H9 (cell line): Measurements from ENCODE around the gene MGAM2. TPM values are rescaled to one million over a fixed set of nuclear protein-coding genes. Genes with fewer than 3 reads are reported as not detected.
"Not testable (repeated sequence)": the region's sequence is repeated elsewhere in the genome, so short reads cannot be mapped to it uniquely, and the experiment has no call there.

Experiments used
- DNase-seq: peaks from one replicate; pipeline ENCODE4 v3.0.0-alpha.2; 2017
- H2AFZ ChIP-seq: one replicate; pipeline ENCODE4 v1.6.1; 2013; ENCODE audit warnings: mild to moderate bottlenecking, low read length, control low read depth, moderate library complexity
- H2AK5ac ChIP-seq: 2 replicates; pipeline ENCODE4 v1.6.1; 2013; ENCODE audit warnings: low read length, control low read depth, mixed read lengths; ENCODE audit not compliant: insufficient read length
- H2BK120ac ChIP-seq: one replicate; pipeline ENCODE4 v1.6.1; 2013; ENCODE audit warnings: low read depth, mild to moderate bottlenecking, low read length, control low read depth, inconsistent platforms; ENCODE audit not compliant: poor library complexity, severe bottlenecking
- H2BK12ac ChIP-seq: 2 replicates; pipeline ENCODE4 v1.6.1; 2013; ENCODE audit warnings: low read length, control low read depth, mixed read lengths, low read depth; ENCODE audit not compliant: insufficient read length
- H2BK15ac ChIP-seq: 2 replicates; pipeline ENCODE4 v1.6.1; 2013; ENCODE audit warnings: low read depth, low read length, control low read depth
- H2BK20ac ChIP-seq: one replicate; pipeline ENCODE4 v1.6.1; 2013; ENCODE audit warnings: low read depth, mild to moderate bottlenecking, low read length, control low read depth, inconsistent platforms; ENCODE audit not compliant: poor library complexity, severe bottlenecking
- H2BK5ac ChIP-seq: 2 replicates; pipeline ENCODE4 v1.6.1; 2013; ENCODE audit warnings: low read length, control low read depth, mixed read lengths; ENCODE audit not compliant: insufficient read length
- H3K14ac ChIP-seq: 2 replicates; pipeline ENCODE4 v1.6.1; 2013; ENCODE audit warnings: low read length, control low read depth; ENCODE audit not compliant: insufficient read depth
- H3K18ac ChIP-seq: 2 replicates; pipeline ENCODE4 v1.6.1; 2013; ENCODE audit warnings: low read depth, mild to moderate bottlenecking, mixed read lengths, low read length, control low read depth; ENCODE audit not compliant: insufficient read length
- H3K23ac ChIP-seq: 2 replicates; pipeline ENCODE4 v1.6.1; 2013; ENCODE audit warnings: low read length, control low read depth, mixed read lengths, low read depth; ENCODE audit not compliant: insufficient read length
- H3K23me2 ChIP-seq: 2 replicates; pipeline ENCODE4 v1.6.1; 2013; ENCODE audit warnings: low read depth, mild to moderate bottlenecking, mixed read lengths, low read length, control low read depth; ENCODE audit not compliant: insufficient read length, poor library complexity, severe bottlenecking
- H3K27ac ChIP-seq: 2 replicates; pipeline ENCODE4 v1.5.1; 2013; ENCODE audit warnings: low read length, control low read depth, mixed read lengths, low read depth; ENCODE audit not compliant: insufficient read length
- H3K27me3 ChIP-seq: 2 replicates; pipeline ENCODE4 v1.6.1; 2013; ENCODE audit warnings: low read length, control low read depth, inconsistent platforms; ENCODE audit not compliant: insufficient read depth
- H3K4ac ChIP-seq: 2 replicates; pipeline ENCODE4 v1.6.1; 2013; ENCODE audit warnings: low read depth, mild to moderate bottlenecking, control low read depth, inconsistent platforms, low read length, moderate library complexity
- H3K4me1 ChIP-seq: 2 replicates; pipeline ENCODE4 v1.6.1; 2013; ENCODE audit warnings: low read length, control low read depth, inconsistent platforms; ENCODE audit not compliant: insufficient read depth
- H3K4me2 ChIP-seq: 2 replicates; pipeline ENCODE4 v1.6.1; 2013; ENCODE audit warnings: low read length, control low read depth, mixed read lengths; ENCODE audit not compliant: insufficient read length, insufficient read depth
- H3K56ac ChIP-seq: 2 replicates; pipeline ENCODE4 v1.6.1; 2013; ENCODE audit warnings: low read depth, mild to moderate bottlenecking, mixed read lengths, low read length, control low read depth; ENCODE audit not compliant: insufficient read length
- H3K79me1 ChIP-seq: 2 replicates; pipeline ENCODE4 v1.6.1; 2013; ENCODE audit warnings: low read depth, mild to moderate bottlenecking, moderate library complexity, low read length, control low read depth, inconsistent platforms; ENCODE audit not compliant: insufficient read depth, poor library complexity, severe bottlenecking
- H3K79me2 ChIP-seq: 2 replicates; pipeline ENCODE4 v1.6.1; 2013; ENCODE audit warnings: low read length, control low read depth, inconsistent platforms; ENCODE audit not compliant: insufficient read depth
- H3K9ac ChIP-seq: 2 replicates; pipeline ENCODE4 v1.6.1; 2013; ENCODE audit warnings: low read length, control low read depth, mixed read lengths; ENCODE audit not compliant: insufficient read length; ENCODE audit errors: extremely low read depth
- H3K9me3 ChIP-seq: one replicate; pipeline ENCODE4 v1.6.1; 2013; ENCODE audit warnings: low read depth, low read length, inconsistent platforms; ENCODE audit not compliant: control insufficient read depth
- H3T11ph ChIP-seq: one replicate; pipeline ENCODE4 v1.6.1; 2013; ENCODE audit warnings: mild to moderate bottlenecking, low read length, control low read depth, inconsistent platforms
- H4K20me1 ChIP-seq: one replicate; pipeline ENCODE4 v1.6.1; 2013; ENCODE audit not compliant: control insufficient read depth, insufficient read length, insufficient read depth
- H4K5ac ChIP-seq: 2 replicates; pipeline ENCODE4 v1.6.1; 2013; ENCODE audit warnings: low read depth, mild to moderate bottlenecking, mixed read lengths, low read length, control low read depth; ENCODE audit not compliant: insufficient read length
- H4K8ac ChIP-seq: replicated peaks from 2 replicates; pipeline ENCODE4 v1.6.1; 2013; ENCODE audit warnings: low read length, control low read depth, mixed read lengths, low read depth; ENCODE audit not compliant: insufficient read length
- H4K91ac ChIP-seq: 2 replicates; pipeline ENCODE4 v1.6.1; 2013; ENCODE audit warnings: low read depth, mild to moderate bottlenecking, moderate library complexity, mixed read lengths, low read length, control low read depth; ENCODE audit not compliant: insufficient read length
- H3K27ac Mint-ChIP-seq, 3 experiments: 2 replicates in 2 of 3; 3 replicates in 1 of 3; pipeline ENCODE4 v1.8.0; 2020 to 2021; ENCODE audit warnings: mixed read lengths in 3 of 3, mild to moderate bottlenecking in 1 of 3, moderate library complexity in 1 of 3
- H3K27me3 Mint-ChIP-seq: 2 replicates; pipeline ENCODE4 v1.8.0; 2021; ENCODE audit warnings: low read depth, mild to moderate bottlenecking, moderate library complexity, mixed read lengths
- H3K36me3 Mint-ChIP-seq, 3 experiments: 2 replicates in 2 of 3; 3 replicates in 1 of 3; pipeline ENCODE4 v1.8.0; 2020 to 2021; ENCODE audit warnings: low read depth in 3 of 3, mixed read lengths in 3 of 3; ENCODE audit not compliant: insufficient read depth in 1 of 3
- H3K4me1 Mint-ChIP-seq, 2 experiments: 2 replicates each; pipeline ENCODE4 v1.8.0; 2020; ENCODE audit warnings: mixed read lengths in 2 of 2
- H3K4me3 Mint-ChIP-seq, 2 experiments: 2 replicates in 1 of 2; 3 replicates in 1 of 2; pipeline ENCODE4 v1.8.0; 2020 to 2021; ENCODE audit warnings: mild to moderate bottlenecking in 2 of 2, mixed read lengths in 2 of 2, moderate library complexity in 1 of 2
- H3K9me3 Mint-ChIP-seq, 2 experiments: 2 replicates in 1 of 2; 3 replicates in 1 of 2; pipeline ENCODE4 v1.8.0; 2020; ENCODE audit warnings: mild to moderate bottlenecking in 2 of 2, mixed read lengths in 2 of 2, moderate library complexity in 1 of 2
- CTCF ChIP-seq: fragments of 200-600 bp; sonication (generic); conservative IDR thresholded peaks from 3 replicates; pipeline ENCODE4 v1.8.0; 2021; ENCODE audit warnings: antibody characterized with exemption, mild to moderate bottlenecking
- WGBS: extraction: QIAGEN DNeasy Blood & Tissue Kit; methylation state at CpG from one replicate; pipeline ENCODE4 v1.1.7; 2013; ENCODE audit warnings: missing lambda C conversion rate, low lambda C conversion rate, mixed read lengths; ENCODE audit not compliant: insufficient read length; ENCODE audit errors: extremely low coverage; 5-methylcytosine and 5-hydroxymethylcytosine counted together
- total RNA-seq: library from RNA; stranded (reverse); gene quantifications from 2 replicates; pipeline ENCODE4 v1.2.1, GENCODE V29; 2021

MGAM2 gene
- total RNA-seq, 1 experiment from 2014 or later = not detected

GRCh38 chr7:142100634-142101033 lies 10.9 kb upstream of the MGAM2 start:
- no peak overlapping the region for H4K91ac ChIP-seq
- Mint-ChIP-seq H3K9me3 (no peaks in the 10 kb centered on the region; a peak in 1 of 5 replicates), H3K4me3 (no peak overlapping the region), H3K27ac (no peak overlapping the region), H3K36me3 (no peaks in the 10 kb centered on the region; a peak in 1 of 7 replicates), H3K4me1 (no peaks in the 10 kb centered on the region), H3K27me3 (no peaks in the 10 kb centered on the region)
- no peak overlapping the region for H2BK15ac ChIP-seq
- no peaks in the 10 kb centered on the region for H4K20me1 ChIP-seq
- no peaks in the 10 kb centered on the region for H3K79me1 ChIP-seq
- no peaks in the 10 kb centered on the region for H3K23me2 ChIP-seq
- no peak overlapping the region for H3K56ac ChIP-seq
- no peak overlapping the region for H3K4ac ChIP-seq
- H3K23ac ChIP-seq = no peak overlapping the region
- no peak overlapping the region for H2BK12ac ChIP-seq
- H2AFZ ChIP-seq = no peak overlapping the region
- H2BK20ac ChIP-seq = no peak overlapping the region
- no peak overlapping the region for H2AK5ac ChIP-seq
- no peak overlapping the region for H4K8ac ChIP-seq
- no peaks in the 10 kb centered on the region for H3K4me1 ChIP-seq
- H3K9ac ChIP-seq = no peak overlapping the region
- no peak overlapping the region for H2BK120ac ChIP-seq
- H3K27me3 ChIP-seq = no peaks in the 10 kb centered on the region
- H3K18ac ChIP-seq = no peak overlapping the region
- no peaks in the 10 kb centered on the region for H3K9me3 ChIP-seq
- DNase-seq = no peak
- no peak for TF ChIP-seq CTCF
- no peak overlapping the region for H3K14ac ChIP-seq
- no peak overlapping the region for H3K27ac ChIP-seq
- no peak overlapping the region for H3K4me2 ChIP-seq
- H3K79me2 ChIP-seq = no peaks in the 10 kb centered on the region
- H3T11ph ChIP-seq = no peak overlapping the region
- H4K5ac ChIP-seq = no peak overlapping the region
- no peak overlapping the region for H2BK5ac ChIP-seq
- no CpG with 5 or more reads among the region's 1 CpG for WGBS

DNA sequence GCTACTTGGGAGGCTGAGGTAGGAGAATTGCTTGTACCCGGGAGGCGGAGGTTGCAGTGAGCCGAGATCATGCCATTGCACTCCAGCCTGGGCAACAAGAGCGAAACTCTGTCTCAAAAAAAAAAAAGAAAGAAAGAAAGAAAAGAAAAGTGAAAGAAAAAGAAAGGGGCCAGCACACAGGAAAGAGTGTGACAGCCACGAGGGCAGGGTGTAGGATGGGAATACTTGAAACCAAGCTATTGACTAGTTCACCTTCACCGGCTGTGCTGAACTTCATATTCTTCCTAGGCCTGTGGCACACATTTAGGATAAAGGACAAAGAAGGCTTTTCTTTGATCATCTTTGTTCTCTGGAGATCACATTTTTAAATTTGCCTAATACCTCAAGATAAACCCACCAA lies 9.7 kb upstream of the MGAM2 start:
- not testable (repeated sequence) for H2BK12ac ChIP-seq, DNase-seq, H3K23me2 ChIP-seq, H3K23ac ChIP-seq, H3K27ac ChIP-seq, H2AFZ ChIP-seq, H3K9me3 Mint-ChIP-seq, H3K27me3 Mint-ChIP-seq, H3K4ac ChIP-seq, H3K4me2 ChIP-seq, H3K27me3 ChIP-seq, H2BK20ac ChIP-seq, H2BK15ac ChIP-seq, H3K14ac ChIP-seq, H4K91ac ChIP-seq, H3K9me3 ChIP-seq, H3T11ph ChIP-seq, H2AK5ac ChIP-seq, H3K79me2 ChIP-seq, H3K27ac Mint-ChIP-seq, H4K20me1 ChIP-seq, H3K18ac ChIP-seq, H3K56ac ChIP-seq, H3K79me1 ChIP-seq, H3K4me1 Mint-ChIP-seq, H2BK120ac ChIP-seq, H3K4me3 Mint-ChIP-seq, H4K5ac ChIP-seq, H2BK5ac ChIP-seq, H3K4me1 ChIP-seq, H4K8ac ChIP-seq, H3K36me3 Mint-ChIP-seq, H3K9ac ChIP-seq
- no CpG with 5 or more reads among the region's 6 CpGs for whole genome bisulfite sequencing
